Small intestine (tissue), 7 donors: ENCODE results near the gene AGAP2. TPM values are rescaled to one million over a fixed set of nuclear protein-coding genes. Genes with fewer than 3 reads are reported as not detected.

Experiments used
- DNase-seq, 2 donors: peaks; one replicate each; pipeline versions ENCODE4 v3.0.0 to v3.0.0-alpha.2; 2013
- FAIRE-seq: peaks from 2 replicates; lab custom pipeline; 2012; peaks lifted over from hg19 to GRCh38; lab: Jason Lieb, UNC
- H3K27ac ChIP-seq, 3 donors: one replicate each; pipeline ENCODE4 v1.5.1; 2013; ENCODE audit warnings: low read length in 2 of 3, mild to moderate bottlenecking in 2 of 3, control low read depth in 1 of 3, inconsistent platforms in 1 of 3, low read depth in 1 of 3, moderate library complexity in 1 of 3
- H3K27me3 ChIP-seq, 3 donors: one replicate each; pipeline ENCODE4 v1.6.1; 2013; ENCODE audit warnings: low read length in 3 of 3, inconsistent platforms in 1 of 3; ENCODE audit not compliant: control insufficient read depth in 3 of 3, insufficient read depth in 3 of 3
- H3K36me3 ChIP-seq, 3 donors: one replicate each; pipeline ENCODE4 v1.6.1; 2013; ENCODE audit warnings: low read length in 3 of 3, inconsistent platforms in 1 of 3, low read depth in 1 of 3, mild to moderate bottlenecking in 1 of 3, moderate library complexity in 1 of 3; ENCODE audit not compliant: control insufficient read depth in 3 of 3, insufficient read depth in 2 of 3
- H3K4me1 ChIP-seq, 3 donors: one replicate each; pipeline ENCODE4 v1.6.1; 2013; ENCODE audit warnings: low read length in 2 of 3, inconsistent platforms in 1 of 3, low read depth in 1 of 3, mild to moderate bottlenecking in 1 of 3, moderate library complexity in 1 of 3; ENCODE audit not compliant: control insufficient read depth in 3 of 3, insufficient read depth in 2 of 3
- H3K4me3 ChIP-seq, 3 donors: one replicate each; pipeline ENCODE4 v1.5.1; 2013; ENCODE audit warnings: low read length in 3 of 3, control low read depth in 1 of 3, inconsistent platforms in 1 of 3, low read depth in 1 of 3, mild to moderate bottlenecking in 1 of 3, moderate library complexity in 1 of 3
- H3K9me3 ChIP-seq, 2 donors: one replicate each; pipeline ENCODE4 v1.6.1; 2013; ENCODE audit warnings: low read depth in 1 of 2, low read length in 1 of 2; ENCODE audit not compliant: control insufficient read depth in 2 of 2, insufficient read depth in 1 of 2
- WGBS, 3 donors: extraction: QIAGEN DNeasy Blood & Tissue Kit; methylation state at CpG; one replicate each; pipeline ENCODE4 v1.1.7; 2013; 5-methylcytosine and 5-hydroxymethylcytosine counted together
- polyA plus RNA-seq, 4 donors: library from polyadenylated mRNA; stranded (reverse) in 3 of 4; unstranded in 1 of 4; fragments of 200-250 nt in 3 of 4; fragments of 120-200 nt in 1 of 4; gene quantifications; one replicate each; pipeline versions ENCODE4 v1.2.1 to v1.2.3, GENCODE V29; 2013
- donor health status: healthy with polysubstance abuse.
- donor health status: control.
- donor health status: control.
- donor health status: Bipolar disorder and iron deficiency.
- donor health status: healthy.

The AGAP2 gene
- polyA plus RNA-seq, 4 donors = 0.67 to 1.8 (median 0.92) TPM

- H3K4me1 ChIP-seq = peaks cover 2 to 40% (median 9%) of the 10 kb centered on the region in 3 donors
- DNase-seq (no peak), FAIRE-seq (no peak)
- H3K4me3 ChIP-seq = peak within 1 kb of the TSS in 2 of 3 donors; percentile 34 to 51
- H3K36me3 ChIP-seq = peaks cover 0 to 27% (median 0%) of the 10 kb centered on the region in 3 donors
- H3K9me3 ChIP-seq = no peaks in the 10 kb centered on the region
- H3K27me3 ChIP-seq = peaks cover 3 to 45% (median 10%) of the 10 kb centered on the region in 3 donors
- no peak within 1 kb of the TSS for H3K27ac ChIP-seq
- WGBS, 3 donors = 6 to 8% (median 7%) methylated on average over 35 to 38 of the region's 38 CpGs
These were observed 28.1 kb upstream of the AGAP2 start, which contains the start of gene CYP27B1 for GRCh38 chr12:57766464-57767304. Gene CYP27B1 (minus strand): TSS chr12:57767078. CDS start chr12:57767041, 37 bp downstream.

GRCh38 chr12:57765698-57766463 lies 27.3 kb upstream of the AGAP2 start:
- no peak for DNase-seq
- Histone ChIP-seq H3K4me3 (peak overlapping the region in 2 of 3 donors; percentile 34 to 51), H3K4me1 (peaks cover 2 to 32% (median 5%) of the 10 kb centered on the region in 3 donors), H3K27ac (no peak overlapping the region), H3K27me3 (peaks cover 3 to 45% (median 10%) of the 10 kb centered on the region in 3 donors), H3K9me3 (no peaks in the 10 kb centered on the region), H3K36me3 (peaks cover 0 to 29% (median 0%) of the 10 kb centered on the region in 3 donors)
- 1 to 4% (median 3%) methylated on average over 39 to 40 of the region's 40 CpGs for WGBS, 3 donors
- FAIRE-seq = no peak

GRCh38 chr12:57765003-57765697 lies 26.6 kb upstream of the AGAP2 start:
- no peak for FAIRE-seq
- H3K4me1 ChIP-seq = peaks cover 2 to 28% (median 5%) of the 10 kb centered on the region in 3 donors
- 1% methylated on average over 57 to 60 of the region's 60 CpGs for WGBS, 3 donors
- H3K27ac ChIP-seq = no peak overlapping the region
- no peaks in the 10 kb centered on the region for H3K9me3 ChIP-seq
- peaks cover 0 to 24% (median 0%) of the 10 kb centered on the region in 3 donors for H3K36me3 ChIP-seq
- H3K27me3 ChIP-seq = peaks cover 3 to 45% (median 10%) of the 10 kb centered on the region in 3 donors
- H3K4me3 ChIP-seq = peak overlapping the region; percentile 34 to 51 (median 43)
- peak in 1 of 2 donors; percentile 66 for DNase-seq

GRCh38 chr12:57764662-57765002 lies 26.1 kb upstream of the AGAP2 start:
- WGBS, 3 donors = 13 to 16% (median 15%) methylated on average over 17 of the region's 17 CpGs
- no peaks in the 10 kb centered on the region for H3K9me3 ChIP-seq
- FAIRE-seq (no peak), DNase-seq (peak; percentile 49 to 60)
- H3K27ac ChIP-seq = no peak overlapping the region
- peaks cover 3 to 45% (median 10%) of the 10 kb centered on the region in 3 donors for H3K27me3 ChIP-seq
- peak overlapping the region in 2 of 3 donors; percentile 34 to 51 for H3K4me3 ChIP-seq
- peaks cover 2 to 28% (median 5%) of the 10 kb centered on the region in 3 donors for H3K4me1 ChIP-seq
- peaks cover 0 to 21% (median 0%) of the 10 kb centered on the region in 3 donors for H3K36me3 ChIP-seq

- Histone ChIP-seq H3K27me3 (peaks cover 3 to 45% (median 10%) of the 10 kb centered on the region in 3 donors), H3K9me3 (no peaks in the 10 kb centered on the region), H3K27ac (no peak overlapping the region), H3K4me3 (peak overlapping the region in 1 of 3 donors; percentile 51), H3K4me1 (peaks cover 2 to 28% (median 5%) of the 10 kb centered on the region in 3 donors), H3K36me3 (peaks cover 0 to 18% (median 0%) of the 10 kb centered on the region in 3 donors)
- 81 to 83% (median 82%) methylated on average over 6 of the region's 6 CpGs for WGBS, 3 donors
- no peak for FAIRE-seq
- DNase-seq = no peak
These were observed 25.5 kb upstream of the AGAP2 start for GRCh38 chr12:57763881-57764661.

- 86 to 93% (median 93%) methylated on average over 2 of the region's 2 CpGs for WGBS, 3 donors
- DNase-seq = no peak
- peaks cover 3 to 42% (median 10%) of the 10 kb centered on the region in 3 donors for H3K27me3 ChIP-seq
These were observed 23.9 kb upstream of the AGAP2 start for GRCh38 chr12:57762463-57762862.

GRCh38 chr12:57761391-57761998 lies 23.0 kb upstream of the AGAP2 start:
- Histone ChIP-seq H3K36me3 (peaks cover 0 to 28% (median 0%) of the 10 kb centered on the region in 3 donors), H3K9me3 (no peaks in the 10 kb centered on the region), H3K27ac (no peak overlapping the region), H3K27me3 (peaks cover 0 to 32% (median 9%) of the 10 kb centered on the region in 3 donors), H3K4me1 (peaks cover 2 to 21% (median 6%) of the 10 kb centered on the region in 3 donors), H3K4me3 (no peak overlapping the region)
- DNase-seq = no peak
- FAIRE-seq = no peak
- 91 to 93% (median 92%) methylated on average over 4 of the region's 4 CpGs for WGBS, 3 donors

More at GRCh38 chr12:57762463-57762862, 23.9 kb upstream of the AGAP2 start:
- H3K36me3 ChIP-seq = peaks cover 0 to 26% (median 0%) of the 10 kb centered on the region in 3 donors
- H3K27ac ChIP-seq = no peak overlapping the region
- H3K4me3 ChIP-seq = no peak overlapping the region
- H3K4me1 ChIP-seq = peaks cover 2 to 28% (median 5%) of the 10 kb centered on the region in 3 donors
- FAIRE-seq = no peak
- no peaks in the 10 kb centered on the region for H3K9me3 ChIP-seq
